ENCODE measurements around the gene OTOP2. TPM values are rescaled to one million over a fixed set of nuclear protein-coding genes. Genes with fewer than 3 reads are reported as not detected.

The OTOP2 gene
- total and polyA plus RNA-seq, 2 of the 4 experiments (the other 2 are of a cell fraction), result not detected

GRCh38 chr17:74925242-74925641 lies 1.2 kb downstream of the OTOP2 start:
- no peak overlapping the region for H2BK20ac ChIP-seq (ENCODE audit: low read depth, low read length)
- H3K18ac ChIP-seq (ENCODE audit: low read depth, low read length), result no peak overlapping the region
- H3K9me1 ChIP-seq (ENCODE audit: insufficient read depth, low read length), result no peaks in the 10 kb centered on the region
- no peaks in the 10 kb centered on the region for H3K4me1 ChIP-seq (ENCODE audit: control insufficient read depth, insufficient read depth, low read length)
- H3K27ac ChIP-seq (ENCODE audit: insufficient read depth, low read length), result no peak overlapping the region
- in situ Hi-C loops (cut with MboI; ENCODE audit: low sequenced_read_pairs) (no loop called here), intact Hi-C loops (cut with micrococcal nuclease) (no loop called here), dilution Hi-C loops (cut with HindIII; ENCODE audit: low sequenced_read_pairs, unreplicated experiment) (no loop called here)
- no peak overlapping the region for H3K14ac ChIP-seq (replicated peaks; ENCODE audit: low read depth, low read length)
- TF ChIP-seq SMC3 (IDR thresholded peaks at IDR 0.05; ENCODE audit: low read depth, low read length), result no peak
- no peak for TF ChIP-seq RFX5 (IDR thresholded peaks at IDR 0.05; ENCODE audit: low read depth, low read length)
- no peak for TF ChIP-seq MAZ (IDR thresholded peaks at IDR 0.05; ENCODE audit: borderline replicate concordance, low read depth, low read length)
- no peak for TF ChIP-seq ELK1 (IDR thresholded peaks at IDR 0.05; ENCODE audit: borderline replicate concordance, low read depth, low read length)
- no peak overlapping the region for H2AK5ac ChIP-seq (ENCODE audit: low read depth, low read length)
- no peak overlapping the region for H3K56ac ChIP-seq (ENCODE audit: extremely low read depth, insufficient read depth, low read length)
- BruUV-seq (replicated peaks), result no TSS peak
- peaks cover 81% of the 10 kb centered on the region for H3K27me3 ChIP-seq (ENCODE audit: control insufficient read depth, insufficient read depth, low read length)
- no peak overlapping the region for H4K91ac ChIP-seq (ENCODE audit: insufficient read depth, low read depth, low read length)
- no peaks in the 10 kb centered on the region for H4K20me1 ChIP-seq (ENCODE audit: insufficient read depth, low read length)
- no peak overlapping the region for H4K8ac ChIP-seq (ENCODE audit: low read depth in 2 of 2, low read length in 2 of 2)
- H2BK5ac ChIP-seq (ENCODE audit: low read depth, low read length, poor library complexity, severe bottlenecking), result no peak overlapping the region
- H3K9ac ChIP-seq (ENCODE audit: low read depth, low read length), result no peak overlapping the region
- H2AFZ ChIP-seq (replicated peaks; ENCODE audit: low read length, poor library complexity), result no peak overlapping the region
- no peak for ATAC-seq (ENCODE audit: low read depth)
- H2BK15ac ChIP-seq (ENCODE audit: low read depth, low read length), result no peak overlapping the region
- no peaks in the 10 kb centered on the region for H3K36me3 ChIP-seq (ENCODE audit: control insufficient read depth, insufficient read depth, low read length)
- no peak overlapping the region for H3K4me2 ChIP-seq (ENCODE audit: low read depth, low read length)
- CTCF ChIA-PET, result no interaction called here
- DNase-seq, result no peak
- POLR2A ChIA-PET (ENCODE audit: unreplicated experiment), result no interaction called here
- H4K5ac ChIP-seq (ENCODE audit: low read depth, low read length), result no peak overlapping the region
- WGBS, 2 experiments (ENCODE audit: extremely low coverage in 2 of 2, insufficient read length in 1 of 2), result no CpG with 5 or more reads among the region's 3 CpGs
- no peak overlapping the region for H3K4ac ChIP-seq (ENCODE audit: low read depth, low read length)
- H3K9me3 ChIP-seq (ENCODE audit: control insufficient read depth, insufficient read depth, low read length), result no peaks in the 10 kb centered on the region
- H2AK9ac ChIP-seq (replicated peaks; ENCODE audit: low read depth, low read length, poor library complexity), result no peak overlapping the region
- no peak overlapping the region for H2BK120ac ChIP-seq (ENCODE audit: low read depth, low read length)
- H3K4me3 ChIP-seq (ENCODE audit: insufficient read depth, low read depth, low read length), result no peak overlapping the region
- H3K23ac ChIP-seq (ENCODE audit: low read depth, low read length), result no peak overlapping the region
- no peaks in the 10 kb centered on the region for H3K79me1 ChIP-seq (ENCODE audit: low read depth in 1 of 2, low read length in 2 of 2)

All from IMR-90 (cell line).